Stimulated activated CD4-positive, alpha-beta T cell treated with anti-CD3 and anti-CD28 coated beads, Interleukin-12 subunit alpha, Interleukin-12 subunit beta, amount 100 ng/mL, for 24 hours (primary cell): ENCODE measurements around the gene VAMP5.
A peak's percentile ranks its signal among the peaks of the same experiment; 100 is the strongest.
"Not testable (repeated sequence)": the region's sequence is repeated elsewhere in the genome, so short reads cannot be mapped to it uniquely, and the experiment has no call there.

Experiments used
- DNase-seq, 2 experiments: peaks; one replicate each; pipeline ENCODE4 v3.0.0-alpha.2; 2020; ENCODE audit warnings: low read depth in 2 of 2

Gene VAMP5

GRCh38 chr2:85584354-85584856, at the start of gene VAMP5:
VAMP5 (plus strand) TSS chr2:85584431; CDS start chr2:85584491, 60 bp downstream.
- DNase-seq = no peak

GRCh38 chr2:85534881-85535280, 49.4 kb upstream of the VAMP5 start:
- DNase-seq = no peak

GRCh38 chr2:85536479-85536878, 47.8 kb upstream of the VAMP5 start:
- DNase-seq = no peak

GRCh38 chr2:85537600-85538506, 46.4 kb upstream of the VAMP5 start:
- peak in 1 of 2 experiments; percentile 42 for DNase-seq

GRCh38 chr2:85538507-85539360, 45.5 kb upstream of the VAMP5 start, which contains the start of gene MAT2A:
MAT2A (plus strand) TSS chr2:85539168; CDS start chr2:85539288, 120 bp downstream.
- peak; percentile 83 to 92 for DNase-seq

GRCh38 chr2:85539361-85540132, 44.7 kb upstream of the VAMP5 start:
- DNase-seq = peak; percentile 67

- DNase-seq = no peak
Observed at GRCh38 chr2:85540133-85540648, 44.0 kb upstream of the VAMP5 start.

- no peak for DNase-seq
Observed at GRCh38 chr2:85541262-85541661, 43.0 kb upstream of the VAMP5 start.

GRCh38 chr2:85541753-85542457, 42.3 kb upstream of the VAMP5 start:
- DNase-seq = no peak

- DNase-seq = no peak
Observed at GRCh38 chr2:85542777-85543176, 41.5 kb upstream of the VAMP5 start.

GRCh38 chr2:85544254-85544691, 40.0 kb upstream of the VAMP5 start:
- not testable (repeated sequence) for DNase-seq

- DNase-seq = not testable (repeated sequence)
Observed at GRCh38 chr2:85544915-85545779, 39.1 kb upstream of the VAMP5 start.

- DNase-seq = no peak
Observed at GRCh38 chr2:85545780-85546240, 38.4 kb upstream of the VAMP5 start.

GRCh38 chr2:85547089-85547858, 37.0 kb upstream of the VAMP5 start:
- no peak for DNase-seq

GRCh38 chr2:85547859-85548607, 36.2 kb upstream of the VAMP5 start:
- DNase-seq = peak in 1 of 2 experiments; percentile 17

- no peak for DNase-seq
Observed at GRCh38 chr2:85548608-85548900, 35.7 kb upstream of the VAMP5 start.

- no peak for DNase-seq
Observed at GRCh38 chr2:85549095-85549494, 35.1 kb upstream of the VAMP5 start.

- no peak for DNase-seq
Observed at GRCh38 chr2:85549826-85550225, 34.4 kb upstream of the VAMP5 start.
